Neuronal stem cell (in vitro differentiated cells): ENCODE results near the gene PCGF2.
A peak's percentile ranks its signal among the peaks of the same experiment; 100 is the strongest.

Experiments
- DNase-seq: peaks from one replicate; pipeline ENCODE4 v3.0.0-alpha.2; 2013; ENCODE audit warnings: low spot score
- H2AFZ ChIP-seq: one replicate; pipeline ENCODE4 v1.6.1; 2013; ENCODE audit warnings: mild to moderate bottlenecking, low read length, inconsistent platforms
- H2AK5ac ChIP-seq: 2 replicates; pipeline ENCODE4 v1.6.1; 2013; ENCODE audit warnings: low read depth, mild to moderate bottlenecking, inconsistent platforms, low read length, moderate library complexity, mixed read lengths
- H2BK120ac ChIP-seq: 2 replicates; pipeline ENCODE4 v1.6.1; 2013; ENCODE audit warnings: low read depth, mild to moderate bottlenecking, inconsistent platforms, low read length, moderate library complexity, mixed read lengths
- H2BK12ac ChIP-seq: one replicate; pipeline ENCODE4 v1.6.1; 2013; ENCODE audit warnings: low read length, inconsistent platforms
- H2BK15ac ChIP-seq: 2 replicates; pipeline ENCODE4 v1.6.1; 2013; ENCODE audit warnings: mild to moderate bottlenecking, low read length, inconsistent platforms, mixed read lengths
- H2BK5ac ChIP-seq: one replicate; pipeline ENCODE4 v1.6.1; 2013; ENCODE audit warnings: inconsistent platforms, mild to moderate bottlenecking, low read length, moderate library complexity
- H3K14ac ChIP-seq: one replicate; pipeline ENCODE4 v1.6.1; 2013; ENCODE audit warnings: low read length, inconsistent platforms
- H3K18ac ChIP-seq: 2 replicates; pipeline ENCODE4 v1.6.1; 2013; ENCODE audit warnings: low read length, inconsistent platforms
- H3K23ac ChIP-seq: 2 replicates; pipeline ENCODE4 v1.6.1; 2013; ENCODE audit warnings: low read depth, mild to moderate bottlenecking, mixed read lengths, low read length, inconsistent platforms; ENCODE audit not compliant: poor library complexity
- H3K27ac ChIP-seq: replicated peaks from 3 replicates; pipeline ENCODE4 v1.5.1; 2013; ENCODE audit warnings: low read length, inconsistent platforms
- H3K27me3 ChIP-seq, 3 experiments: 2 replicates each; pipeline ENCODE4 v1.6.1; 2013; ENCODE audit warnings: low read length in 3 of 3, mild to moderate bottlenecking in 2 of 3, inconsistent platforms in 1 of 3, low read depth in 1 of 3, mixed read lengths in 1 of 3, moderate library complexity in 1 of 3; ENCODE audit not compliant: control insufficient read depth in 3 of 3, insufficient read depth in 3 of 3
- H3K36me3 ChIP-seq, 2 donors: replicated peaks in 1 of 2; 2 replicates each; pipeline ENCODE4 v1.6.1; 2013; ENCODE audit warnings: low read length in 2 of 2; ENCODE audit not compliant: control insufficient read depth in 2 of 2, insufficient read depth in 2 of 2
- H3K4ac ChIP-seq: 2 replicates; pipeline ENCODE4 v1.6.1; 2013; ENCODE audit warnings: inconsistent platforms, mild to moderate bottlenecking, low read length, moderate library complexity
- H3K4me1 ChIP-seq, 2 donors: 1 replicate in 1 of 2; 2 replicates in 1 of 2; pipeline ENCODE4 v1.6.1; 2013; ENCODE audit warnings: low read length in 2 of 2, low read depth in 1 of 2; ENCODE audit not compliant: control insufficient read depth in 2 of 2, insufficient read depth in 1 of 2
- H3K4me2 ChIP-seq: one replicate; pipeline ENCODE4 v1.6.1; 2013; ENCODE audit warnings: mild to moderate bottlenecking, low read length, inconsistent platforms; ENCODE audit not compliant: insufficient read depth, poor library complexity, severe bottlenecking
- H3K4me3 ChIP-seq, 2 donors: 2 replicates each; pipeline ENCODE4 v1.5.1; 2013; ENCODE audit warnings: low read length in 2 of 2, mild to moderate bottlenecking in 2 of 2, inconsistent platforms in 1 of 2, moderate library complexity in 1 of 2
- H3K79me1 ChIP-seq: one replicate; pipeline ENCODE4 v1.6.1; 2013; ENCODE audit warnings: low read depth, mild to moderate bottlenecking, inconsistent platforms, low read length, moderate library complexity
- H3K9ac ChIP-seq: one replicate; pipeline ENCODE4 v1.6.1; 2013; ENCODE audit warnings: mild to moderate bottlenecking, low read depth, low read length, inconsistent platforms; ENCODE audit not compliant: poor library complexity
- H3K9me3 ChIP-seq, 2 donors: replicated peaks in 1 of 2; 2 replicates each; pipeline versions ENCODE3 to v1.6.1; 2013; ENCODE audit warnings: low read length in 2 of 2, mild to moderate bottlenecking in 2 of 2, inconsistent platforms in 1 of 2, low read depth in 1 of 2, mixed read lengths in 1 of 2, moderate library complexity in 1 of 2; ENCODE audit not compliant: control insufficient read depth in 2 of 2, insufficient read depth in 1 of 2
- H4K8ac ChIP-seq: one replicate; pipeline ENCODE4 v1.6.1; 2013; ENCODE audit warnings: low read depth, mild to moderate bottlenecking, inconsistent platforms, low read length, moderate library complexity
- H4K91ac ChIP-seq: one replicate; pipeline ENCODE4 v1.6.1; 2013; ENCODE audit warnings: low read length, low read depth, mild to moderate bottlenecking, inconsistent platforms; ENCODE audit not compliant: poor library complexity
- WGBS, 2 donors: extraction: QIAGEN DNeasy Blood & Tissue Kit; methylation state at CpG; one replicate each; pipeline ENCODE4 v1.1.7; 2013; ENCODE audit warnings: missing lambda C conversion rate in 2 of 2, mixed read lengths in 1 of 2; ENCODE audit not compliant: insufficient read length in 2 of 2, insufficient replicate concordance in 1 of 2; ENCODE audit errors: extremely low coverage in 2 of 2; 5-methylcytosine and 5-hydroxymethylcytosine counted together

The PCGF2 gene

DNA sequence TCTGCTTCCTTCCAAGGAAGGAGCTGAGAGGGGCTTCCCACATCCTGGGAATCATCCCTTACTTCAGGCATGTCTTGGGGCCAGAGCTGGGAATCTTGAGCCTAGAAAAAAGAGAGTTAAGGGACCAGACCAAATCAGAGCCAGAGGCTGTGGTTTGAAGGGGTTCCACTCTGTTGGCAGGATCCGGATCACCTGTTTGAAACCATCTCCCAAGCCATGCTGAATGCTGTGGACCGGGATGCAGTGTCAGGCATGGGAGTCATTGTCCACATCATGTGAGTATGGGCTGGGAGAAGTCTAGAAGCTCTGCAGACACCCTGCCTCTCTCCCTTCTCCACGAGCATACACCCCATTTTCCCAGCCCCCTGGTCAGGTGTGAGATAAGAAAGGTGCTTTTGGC, 14.1 kb upstream of the PCGF2 start:
- H3K18ac ChIP-seq: no peak overlapping the region
- H3K23ac ChIP-seq: no peak overlapping the region
- H4K91ac ChIP-seq: no peak overlapping the region
- H2AK5ac ChIP-seq: no peak overlapping the region
- no peak overlapping the region for H2BK5ac ChIP-seq
- no peak overlapping the region for H3K27ac ChIP-seq
- H2BK12ac ChIP-seq: no peak overlapping the region
- H2BK120ac ChIP-seq: no peak overlapping the region
- H3K79me1 ChIP-seq: peaks cover 2% of the 10 kb centered on the region
- H2AFZ ChIP-seq: no peak overlapping the region
- no CpG with 5 or more reads among the region's 3 CpGs for WGBS, 2 donors
- H3K4me1 ChIP-seq: no peaks in the 10 kb centered on the region
- H3K36me3 ChIP-seq: peaks cover 29 to 90% of the 10 kb centered on the region in 2 donors
- no peak overlapping the region for H3K14ac ChIP-seq
- no peak overlapping the region for H3K4ac ChIP-seq
- H3K4me2 ChIP-seq: no peak overlapping the region
- no peak overlapping the region for H3K9ac ChIP-seq
- no peak overlapping the region for H4K8ac ChIP-seq
- DNase-seq: no peak
- no peaks in the 10 kb centered on the region for H3K27me3 ChIP-seq
- H3K9me3 ChIP-seq: no peaks in the 10 kb centered on the region
- H3K4me3 ChIP-seq: no peak overlapping the region
- H2BK15ac ChIP-seq: no peak overlapping the region

DNA sequence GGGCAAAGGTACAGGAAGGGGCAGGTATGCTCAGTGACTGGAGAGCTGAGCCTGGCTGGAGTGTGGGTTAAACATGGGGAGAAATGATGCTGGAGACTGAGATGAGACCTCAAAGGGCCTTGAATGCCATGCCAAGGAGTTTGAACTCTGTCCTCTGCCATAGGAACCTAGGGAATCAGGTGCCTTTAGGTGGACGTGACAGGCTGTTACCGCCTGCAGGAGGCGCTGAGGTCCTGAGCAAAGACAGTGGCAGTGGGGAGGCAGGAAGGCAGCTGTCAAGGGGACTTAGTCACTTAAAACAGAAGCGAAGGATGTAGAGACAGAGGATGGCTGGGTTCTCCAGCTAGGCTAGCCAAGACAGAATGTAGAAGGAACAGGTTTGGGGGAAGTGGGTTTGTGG, 13.5 kb upstream of the PCGF2 start:
- Histone ChIP-seq H3K18ac (no peak overlapping the region), H2AK5ac (no peak overlapping the region), H4K8ac (no peak overlapping the region), H3K4me3 (no peak overlapping the region), H3K36me3 (peaks cover 29 to 89% of the 10 kb centered on the region in 2 donors), H2BK15ac (no peak overlapping the region), H3K79me1 (no peaks in the 10 kb centered on the region), H2BK5ac (no peak overlapping the region), H3K4me2 (no peak overlapping the region), H3K27ac (no peak overlapping the region), H3K9me3 (no peaks in the 10 kb centered on the region), H2BK120ac (no peak overlapping the region), H3K23ac (no peak overlapping the region), H4K91ac (no peak overlapping the region), H3K27me3 (no peaks in the 10 kb centered on the region), H3K9ac (no peak overlapping the region), H2AFZ (no peak overlapping the region), H3K4me1 (no peaks in the 10 kb centered on the region), H3K4ac (no peak overlapping the region), H3K14ac (no peak overlapping the region), H2BK12ac (no peak overlapping the region)
- WGBS, 2 donors: no CpG with 5 or more reads among the region's 4 CpGs
- DNase-seq: no peak

DNA sequence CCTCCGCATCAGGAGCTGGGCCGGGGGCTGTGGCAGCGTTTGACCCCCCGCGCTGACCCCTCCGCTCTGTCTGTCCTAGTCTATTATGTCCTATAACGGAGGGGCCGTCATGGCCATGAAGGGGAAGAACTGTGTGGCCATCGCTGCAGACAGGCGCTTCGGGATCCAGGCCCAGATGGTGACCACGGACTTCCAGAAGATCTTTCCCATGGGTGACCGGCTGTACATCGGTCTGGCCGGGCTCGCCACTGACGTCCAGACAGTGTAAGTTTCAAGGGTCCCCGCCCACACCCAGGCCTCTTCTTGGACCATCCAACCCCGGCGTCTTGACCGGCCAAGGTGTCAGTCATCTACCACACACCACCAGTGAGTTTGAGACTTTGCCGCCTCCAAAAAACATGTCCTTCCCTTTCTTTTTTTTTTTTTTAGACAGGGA, 5.0 kb upstream of the PCGF2 start:
- Histone ChIP-seq H3K4me1 (peaks cover 0 to 8% of the 10 kb centered on the region in 2 donors), H4K91ac (no peak overlapping the region), H3K9ac (peak overlapping the region; percentile 96), H2BK15ac (no peak overlapping the region), H2AK5ac (peak overlapping the region; percentile 20), H3K27me3 (no peaks in the 10 kb centered on the region), H2BK5ac (peak overlapping the region; percentile 62), H2BK120ac (peak overlapping the region; percentile 4), H3K4me2 (peak overlapping the region; percentile 54), H3K14ac (no peak overlapping the region), H3K36me3 (peaks cover 11 to 40% of the 10 kb centered on the region in 2 donors), H4K8ac (no peak overlapping the region), H3K4me3 (peak overlapping the region; percentile 71 to 90), H3K23ac (peak overlapping the region; percentile 76), H3K9me3 (no peaks in the 10 kb centered on the region), H2AFZ (peak overlapping the region; percentile 82), H3K18ac (peak overlapping the region; percentile 87), H3K4ac (no peak overlapping the region), H2BK12ac (no peak overlapping the region), H3K79me1 (peaks cover 11% of the 10 kb centered on the region), H3K27ac (peak overlapping the region; percentile 47)
- no peak for DNase-seq
- no CpG with 5 or more reads among the region's 22 CpGs for WGBS, 2 donors

DNA sequence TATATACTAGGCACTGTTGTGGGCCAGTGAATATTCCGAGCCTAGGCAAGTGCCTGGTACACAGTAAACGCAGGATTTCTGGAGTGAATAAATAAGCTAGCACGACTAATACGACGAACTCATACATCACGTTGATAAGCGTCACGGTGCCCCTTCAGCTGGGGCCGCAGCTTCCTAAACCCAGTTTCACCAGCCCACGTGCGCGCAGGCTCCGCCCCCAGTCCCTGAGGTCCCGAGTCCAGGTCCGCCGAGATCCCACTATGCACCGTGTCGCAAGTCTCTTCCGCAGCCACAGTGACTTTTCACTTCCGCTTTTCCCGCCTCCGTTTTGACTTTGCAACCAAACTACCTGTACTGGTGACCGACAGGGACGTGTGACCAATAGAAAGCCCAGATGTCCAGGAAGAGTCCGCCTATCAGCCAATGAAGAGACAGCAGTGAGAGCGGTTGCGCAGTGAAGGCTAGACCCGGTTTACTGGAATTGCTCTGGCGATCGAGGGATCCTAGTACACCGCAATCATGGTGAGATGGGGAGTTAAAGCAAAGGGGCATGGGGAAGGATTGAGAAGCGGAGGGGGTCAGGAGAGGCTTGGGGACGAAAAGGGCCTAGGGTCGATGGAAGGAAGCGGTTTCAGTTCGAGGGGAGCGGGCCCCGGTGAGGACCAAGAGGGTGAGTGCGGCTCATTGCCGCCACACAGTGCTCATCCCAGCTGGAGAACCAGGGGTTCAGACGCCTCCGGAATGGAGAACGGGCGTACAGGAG, 4.4 kb upstream of the PCGF2 start, which contains the start of gene PSMB3:
Gene PSMB3 (plus strand): TSS at position 434 of the 763 bp plus-strand sequence. CDS start 86 bp downstream, at position 520.
- no peak within 1 kb of the TSS for H4K8ac ChIP-seq
- peak within 1 kb of the TSS; percentile 4 for H2BK120ac ChIP-seq
- peak within 1 kb of the TSS; percentile 47 for H3K27ac ChIP-seq
- H2BK12ac ChIP-seq: no peak within 1 kb of the TSS
- H2BK15ac ChIP-seq: no peak within 1 kb of the TSS
- H3K27me3 ChIP-seq: no peaks in the 10 kb centered on the region
- peak within 1 kb of the TSS; percentile 87 for H3K18ac ChIP-seq
- H3K4ac ChIP-seq: no peak within 1 kb of the TSS
- peak; percentile 97 for DNase-seq
- no peak within 1 kb of the TSS for H3K14ac ChIP-seq
- peak within 1 kb of the TSS; percentile 62 for H2BK5ac ChIP-seq
- peak within 1 kb of the TSS; percentile 87 for H2AFZ ChIP-seq
- H3K4me2 ChIP-seq: peak within 1 kb of the TSS; percentile 69
- H3K4me3 ChIP-seq: peak within 1 kb of the TSS; percentile 71 to 93
- peak within 1 kb of the TSS; percentile 96 for H3K9ac ChIP-seq
- H3K36me3 ChIP-seq: peaks cover 9 to 34% of the 10 kb centered on the region in 2 donors
- H3K23ac ChIP-seq: peak within 1 kb of the TSS; percentile 76
- H3K4me1 ChIP-seq: peaks cover 0 to 8% of the 10 kb centered on the region in 2 donors
- no CpG with 5 or more reads among the region's 44 CpGs for WGBS, 2 donors
- peak within 1 kb of the TSS; percentile 20 for H2AK5ac ChIP-seq
- no peak within 1 kb of the TSS for H4K91ac ChIP-seq
- H3K9me3 ChIP-seq: no peaks in the 10 kb centered on the region
- H3K79me1 ChIP-seq: peaks cover 11% of the 10 kb centered on the region
